Trophoblast cell (in vitro differentiated cells and primary cell): ENCODE data around the gene TRMU.

Experiments used
- DNase-seq, 2 donors: peaks; one replicate each; pipeline ENCODE4 v3.0.0-alpha.2; 2016
- H2AFZ ChIP-seq: 2 replicates; pipeline ENCODE4 v1.6.1; 2013; ENCODE audit warnings: low read length, moderate library complexity, mild to moderate bottlenecking; ENCODE audit not compliant: insufficient read depth, poor library complexity
- H2AK5ac ChIP-seq: 2 replicates; pipeline ENCODE4 v1.6.1; 2013; ENCODE audit warnings: mild to moderate bottlenecking, low read length
- H2BK120ac ChIP-seq: 2 replicates; pipeline ENCODE4 v1.6.1; 2013; ENCODE audit warnings: low read length, mild to moderate bottlenecking, moderate library complexity; ENCODE audit not compliant: insufficient read depth, poor library complexity
- H2BK12ac ChIP-seq: 2 replicates; pipeline ENCODE4 v1.6.1; 2013; ENCODE audit warnings: mild to moderate bottlenecking, low read length, moderate library complexity
- H2BK5ac ChIP-seq: 2 replicates; pipeline ENCODE4 v1.6.1; 2013; ENCODE audit warnings: low read length, low read depth, moderate library complexity, mild to moderate bottlenecking; ENCODE audit not compliant: poor library complexity
- H3K14ac ChIP-seq: 2 replicates; pipeline ENCODE4 v1.6.1; 2013; ENCODE audit warnings: mild to moderate bottlenecking, low read length
- H3K18ac ChIP-seq: 2 replicates; pipeline ENCODE4 v1.6.1; 2013; ENCODE audit warnings: mild to moderate bottlenecking, low read length
- H3K23ac ChIP-seq: 2 replicates; pipeline ENCODE4 v1.6.1; 2013; ENCODE audit warnings: low read length
- H3K27ac ChIP-seq: 2 replicates; pipeline ENCODE4 v1.5.1; 2013; ENCODE audit warnings: low read depth, mild to moderate bottlenecking, inconsistent platforms, low read length, moderate library complexity
- H3K27me3 ChIP-seq: 2 replicates; pipeline ENCODE4 v1.6.1; 2013; ENCODE audit warnings: inconsistent platforms, mild to moderate bottlenecking, low read length, moderate library complexity; ENCODE audit not compliant: insufficient read depth
- H3K36me3 ChIP-seq, 2 experiments: 1 replicate in 1 of 2; 2 replicates in 1 of 2; pipeline ENCODE4 v1.6.1; 2013; ENCODE audit warnings: low read length in 2 of 2, mild to moderate bottlenecking in 2 of 2, moderate library complexity in 1 of 2; ENCODE audit not compliant: insufficient read depth in 2 of 2, control insufficient read depth in 1 of 2
- H3K4ac ChIP-seq: 2 replicates; pipeline ENCODE4 v1.6.1; 2013; ENCODE audit warnings: low read depth, mild to moderate bottlenecking, low read length, moderate library complexity
- H3K4me1 ChIP-seq, 2 experiments: 1 replicate in 1 of 2; 2 replicates in 1 of 2; pipeline ENCODE4 v1.6.1; 2013; ENCODE audit warnings: low read length in 2 of 2, mild to moderate bottlenecking in 2 of 2, moderate library complexity in 1 of 2; ENCODE audit not compliant: insufficient read depth in 2 of 2, control insufficient read depth in 1 of 2
- H3K4me2 ChIP-seq: 2 replicates; pipeline ENCODE4 v1.6.1; 2013; ENCODE audit warnings: inconsistent platforms, mild to moderate bottlenecking, low read length, moderate library complexity
- H3K4me3 ChIP-seq: 2 replicates; pipeline ENCODE4 v1.5.1; 2013; ENCODE audit warnings: mild to moderate bottlenecking, low read depth, low read length, inconsistent platforms
- H3K79me1 ChIP-seq: one replicate; pipeline ENCODE4 v1.6.1; 2013; ENCODE audit warnings: low read length
- H3K79me2 ChIP-seq: 2 replicates; pipeline ENCODE4 v1.6.1; 2013; ENCODE audit warnings: low read length, mild to moderate bottlenecking; ENCODE audit not compliant: control insufficient read depth, insufficient read depth, poor library complexity
- H3K9ac ChIP-seq: 2 replicates; pipeline ENCODE4 v1.6.1; 2013; ENCODE audit warnings: mild to moderate bottlenecking, low read length
- H3K9me3 ChIP-seq: 2 replicates; pipeline ENCODE4 v1.6.1; 2013; ENCODE audit warnings: low read depth, mild to moderate bottlenecking, control low read depth, inconsistent platforms, low read length; ENCODE audit not compliant: insufficient read depth
- H4K12ac ChIP-seq: 2 replicates; pipeline ENCODE4 v1.6.1; 2013; ENCODE audit warnings: low read depth, mild to moderate bottlenecking, low read length, moderate library complexity
- H4K8ac ChIP-seq: 2 replicates; pipeline ENCODE4 v1.6.1; 2013; ENCODE audit warnings: low read depth, mild to moderate bottlenecking, low read length, moderate library complexity
- H4K91ac ChIP-seq: one replicate; pipeline ENCODE4 v1.6.1; 2013; ENCODE audit warnings: low read depth, mild to moderate bottlenecking, low read length, moderate library complexity
- WGBS: extraction: QIAGEN DNeasy Blood & Tissue Kit; methylation state at CpG from one replicate; pipeline ENCODE4 v1.1.7; 2013; ENCODE audit warnings: missing lambda C conversion rate; ENCODE audit not compliant: insufficient read length, insufficient coverage; ENCODE audit errors: extremely low coverage; 5-methylcytosine and 5-hydroxymethylcytosine counted together

The TRMU gene

GRCh38 chr22:46373921-46374662 is 38.6 kb downstream of the TRMU start:
- Histone ChIP-seq H3K14ac (no peak overlapping the region), H2BK120ac (no peak overlapping the region), H3K4me2 (no peak overlapping the region), H3K23ac (no peak overlapping the region), H3K79me1 (peaks cover 16% of the 10 kb centered on the region), H3K4me1 (peaks cover 17 to 21% of the 10 kb centered on the region in 2 experiments), H3K4ac (no peak overlapping the region), H3K27ac (no peak overlapping the region), H3K9ac (no peak overlapping the region), H2AFZ (no peak overlapping the region), H4K91ac (no peak overlapping the region), H2BK12ac (no peak overlapping the region), H4K8ac (no peak overlapping the region), H4K12ac (no peak overlapping the region), H3K36me3 (peaks cover 22 to 25% of the 10 kb centered on the region in 2 experiments), H3K18ac (no peak overlapping the region), H2BK5ac (no peak overlapping the region), H3K4me3 (no peak overlapping the region), H3K79me2 (no peaks in the 10 kb centered on the region), H2AK5ac (no peak overlapping the region), H3K27me3 (no peaks in the 10 kb centered on the region), H3K9me3 (peaks cover 14% of the 10 kb centered on the region)
- DNase-seq: no peak
- no CpG with 5 or more reads among the region's 31 CpGs for WGBS

GRCh38 chr22:46374663-46375474 is 39.4 kb downstream of the TRMU start:
- H2AFZ ChIP-seq: no peak overlapping the region
- no peak overlapping the region for H3K4me2 ChIP-seq
- no peak overlapping the region for H3K4me3 ChIP-seq
- no peak overlapping the region for H3K27ac ChIP-seq
- peaks cover 20 to 23% of the 10 kb centered on the region in 2 experiments for H3K4me1 ChIP-seq
- peaks cover 16% of the 10 kb centered on the region for H3K79me1 ChIP-seq
- peak in 1 of 2 donors; percentile 15 for DNase-seq
- H3K9me3 ChIP-seq: peaks cover 14% of the 10 kb centered on the region
- no peak overlapping the region for H4K91ac ChIP-seq
- no peak overlapping the region for H4K8ac ChIP-seq
- no peak overlapping the region for H4K12ac ChIP-seq
- H3K23ac ChIP-seq: no peak overlapping the region
- H2BK5ac ChIP-seq: no peak overlapping the region
- H3K18ac ChIP-seq: no peak overlapping the region
- H3K79me2 ChIP-seq: no peaks in the 10 kb centered on the region
- H3K4ac ChIP-seq: no peak overlapping the region
- H3K27me3 ChIP-seq: no peaks in the 10 kb centered on the region
- H3K9ac ChIP-seq: no peak overlapping the region
- H3K36me3 ChIP-seq: peaks cover 19 to 21% of the 10 kb centered on the region in 2 experiments
- H2BK120ac ChIP-seq: no peak overlapping the region
- no peak overlapping the region for H2AK5ac ChIP-seq
- no peak overlapping the region for H3K14ac ChIP-seq
- no peak overlapping the region for H2BK12ac ChIP-seq
- no CpG with 5 or more reads among the region's 38 CpGs for WGBS

GRCh38 chr22:46376111-46376510 is 40.6 kb downstream of the TRMU start:
- Histone ChIP-seq H3K9me3 (peaks cover 12% of the 10 kb centered on the region), H3K4me3 (no peak overlapping the region)

GRCh38 chr22:46376908-46377524 is 41.5 kb downstream of the TRMU start:
- H3K27me3 ChIP-seq: no peaks in the 10 kb centered on the region
- peaks cover 25 to 26% of the 10 kb centered on the region in 2 experiments for H3K4me1 ChIP-seq
- no peak overlapping the region for H3K27ac ChIP-seq
- H3K14ac ChIP-seq: peak overlapping the region; percentile 18
- peak overlapping the region; percentile 38 for H4K91ac ChIP-seq
- H2AK5ac ChIP-seq: peak overlapping the region; percentile 66
- H3K4me3 ChIP-seq: no peak overlapping the region
- H2BK120ac ChIP-seq: peak overlapping the region; percentile 21
- no peak overlapping the region for H3K4ac ChIP-seq
- peak in 1 of 2 donors; percentile 13 for DNase-seq
- H3K79me2 ChIP-seq: no peaks in the 10 kb centered on the region
- no peak overlapping the region for H2AFZ ChIP-seq
- peaks cover 16% of the 10 kb centered on the region for H3K79me1 ChIP-seq
- no peak overlapping the region for H3K23ac ChIP-seq
- H3K9ac ChIP-seq: no peak overlapping the region
- peaks cover 18 to 27% of the 10 kb centered on the region in 2 experiments for H3K36me3 ChIP-seq
- H3K4me2 ChIP-seq: no peak overlapping the region
- WGBS: no CpG with 5 or more reads among the region's 19 CpGs
- H4K8ac ChIP-seq: no peak overlapping the region
- H3K9me3 ChIP-seq: peaks cover 12% of the 10 kb centered on the region
- no peak overlapping the region for H4K12ac ChIP-seq
- H3K18ac ChIP-seq: peak overlapping the region; percentile 70
- peak overlapping the region; percentile 11 for H2BK5ac ChIP-seq
- H2BK12ac ChIP-seq: peak overlapping the region; percentile 90

More at GRCh38 chr22:46376111-46376510, 40.6 kb downstream of the TRMU start:
- peaks cover 18 to 27% of the 10 kb centered on the region in 2 experiments for H3K36me3 ChIP-seq
- no peak overlapping the region for H3K14ac ChIP-seq
- no peaks in the 10 kb centered on the region for H3K79me2 ChIP-seq
- WGBS: no CpG with 5 or more reads among the region's 3 CpGs
- H2AFZ ChIP-seq: no peak overlapping the region
- no peak overlapping the region for H3K4me2 ChIP-seq
- no peak overlapping the region for H3K27ac ChIP-seq
- no peak overlapping the region for H4K91ac ChIP-seq
- no peak overlapping the region for H2AK5ac ChIP-seq
- no peak overlapping the region for H3K4ac ChIP-seq
- H2BK5ac ChIP-seq: no peak overlapping the region
- no peak overlapping the region for H3K9ac ChIP-seq
- peaks cover 20 to 21% of the 10 kb centered on the region in 2 experiments for H3K4me1 ChIP-seq
- no peaks in the 10 kb centered on the region for H3K27me3 ChIP-seq
- H3K23ac ChIP-seq: no peak overlapping the region
- H3K18ac ChIP-seq: no peak overlapping the region
- peaks cover 16% of the 10 kb centered on the region for H3K79me1 ChIP-seq
- DNase-seq: peak in 1 of 2 donors; percentile 33
- no peak overlapping the region for H2BK120ac ChIP-seq
- no peak overlapping the region for H2BK12ac ChIP-seq
- no peak overlapping the region for H4K12ac ChIP-seq
- H4K8ac ChIP-seq: no peak overlapping the region
